Activated CD8-positive, alpha-beta memory T cell treated with anti-CD3 and anti-CD28 coated beads, Interleukin-2, amount 50 U/mL, for 24 hours (primary cell): ENCODE measurements around the gene ARID4B.
"Not testable (repeated sequence)": the region's sequence is repeated elsewhere in the genome, so short reads cannot be mapped to it uniquely, and the experiment has no call there.

Source experiments
- DNase-seq: peaks from one replicate; pipeline ENCODE4 v3.0.0-alpha.2; 2020; ENCODE audit errors: extremely low read depth

Gene ARID4B

GRCh38 chr1:235268379-235269125, 59.4 kb downstream of the ARID4B start:
- no peak for DNase-seq

DNA sequence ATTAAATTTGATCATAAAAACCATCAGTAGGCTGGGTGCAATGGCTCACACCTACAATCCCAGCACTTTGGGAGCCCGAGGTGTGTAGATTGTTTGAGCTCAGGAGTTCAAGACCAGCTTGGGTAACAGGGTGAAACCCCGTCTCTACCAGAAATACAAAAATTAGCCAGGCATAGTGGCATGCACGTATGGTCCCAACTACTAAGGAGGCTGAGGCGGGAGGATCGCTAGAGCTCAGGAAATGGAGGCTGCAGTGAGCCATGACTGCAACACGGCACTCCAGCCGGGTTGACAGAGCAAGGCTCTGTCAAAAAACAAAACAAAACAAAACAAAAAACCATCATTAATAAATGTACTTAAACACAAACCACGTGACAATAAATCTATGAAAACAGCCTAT, 61.0 kb downstream of the ARID4B start:
- DNase-seq, result no peak

DNA sequence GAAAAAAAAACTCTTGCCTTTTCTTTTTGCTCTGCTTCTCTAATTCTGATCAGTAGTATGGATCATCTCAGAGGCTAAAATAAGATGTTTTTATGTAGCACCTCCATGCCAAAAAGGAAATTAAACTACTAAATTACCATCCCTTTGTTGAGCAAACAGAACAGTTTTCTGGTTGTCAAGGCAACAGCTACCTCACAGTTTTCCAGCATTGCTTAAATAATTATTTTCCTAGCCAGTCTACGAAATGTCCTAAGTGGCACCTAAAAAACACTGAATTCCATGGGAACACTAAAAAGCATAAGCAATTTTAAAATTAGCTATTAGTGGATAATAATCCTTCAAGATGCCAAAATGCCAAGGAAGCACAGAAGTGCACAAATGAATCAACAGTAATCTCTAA, 61.7 kb downstream of the ARID4B start:
- DNase-seq, result no peak

GRCh38 chr1:235265900-235266299, 62.1 kb downstream of the ARID4B start:
- no peak for DNase-seq

DNA sequence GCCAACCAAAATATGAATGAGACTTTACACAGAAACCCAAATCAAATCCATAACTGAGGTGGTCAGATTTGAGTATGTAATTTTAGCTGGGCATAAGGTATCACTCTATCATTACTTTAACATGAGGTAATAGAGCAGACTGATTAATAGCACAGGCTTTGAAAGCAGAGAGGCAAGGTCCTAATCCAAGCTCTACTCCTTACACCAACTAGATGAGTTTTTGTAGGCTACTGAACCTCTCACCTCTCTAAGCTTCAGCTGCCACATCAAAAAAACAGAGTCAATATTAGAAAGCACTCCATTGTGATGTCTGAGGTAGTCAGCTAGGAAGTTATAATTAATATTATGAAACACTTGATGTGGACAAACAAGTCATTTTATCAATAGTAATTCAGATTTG, 63.7 kb downstream of the ARID4B start:
- no peak for DNase-seq

DNA sequence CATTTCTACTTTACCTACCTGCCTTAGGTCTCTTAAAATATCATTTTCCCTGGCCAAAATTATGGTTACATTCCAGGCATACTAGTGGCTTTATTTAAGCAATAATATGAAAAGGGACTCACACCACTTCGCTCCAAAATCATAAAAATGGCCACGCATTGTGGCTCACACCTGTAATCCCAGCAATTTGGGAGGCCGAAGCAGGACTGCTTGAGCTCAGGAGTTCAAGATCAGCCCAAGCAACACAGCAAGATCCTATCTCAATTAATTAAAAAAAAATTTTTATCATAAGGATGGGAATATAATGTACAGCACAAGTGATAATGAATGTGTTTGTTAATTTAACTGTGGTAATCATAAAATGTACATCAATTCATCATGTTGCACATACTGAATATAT, 65.4 kb downstream of the ARID4B start:
- DNase-seq, result no peak

DNA sequence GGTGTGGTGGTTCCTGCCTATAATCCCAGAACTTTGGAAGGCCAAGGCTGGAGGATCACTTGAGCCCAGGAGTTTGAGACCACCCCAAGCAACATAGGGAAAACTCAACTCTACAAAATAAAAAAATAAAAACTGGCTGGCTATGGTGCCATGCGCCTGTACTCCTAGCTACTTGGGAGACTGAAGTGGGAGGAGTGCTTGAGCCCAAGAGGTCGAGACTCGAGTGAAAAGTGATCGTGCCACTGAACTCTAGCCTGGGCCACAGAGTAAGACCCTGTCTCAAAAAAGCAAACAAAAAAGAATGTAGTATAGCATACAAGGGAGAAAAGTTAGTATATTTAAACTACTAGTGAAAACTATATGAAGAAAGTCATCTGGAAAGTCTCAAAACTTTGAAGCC, 66.7 kb downstream of the ARID4B start:
- no peak for DNase-seq

DNA sequence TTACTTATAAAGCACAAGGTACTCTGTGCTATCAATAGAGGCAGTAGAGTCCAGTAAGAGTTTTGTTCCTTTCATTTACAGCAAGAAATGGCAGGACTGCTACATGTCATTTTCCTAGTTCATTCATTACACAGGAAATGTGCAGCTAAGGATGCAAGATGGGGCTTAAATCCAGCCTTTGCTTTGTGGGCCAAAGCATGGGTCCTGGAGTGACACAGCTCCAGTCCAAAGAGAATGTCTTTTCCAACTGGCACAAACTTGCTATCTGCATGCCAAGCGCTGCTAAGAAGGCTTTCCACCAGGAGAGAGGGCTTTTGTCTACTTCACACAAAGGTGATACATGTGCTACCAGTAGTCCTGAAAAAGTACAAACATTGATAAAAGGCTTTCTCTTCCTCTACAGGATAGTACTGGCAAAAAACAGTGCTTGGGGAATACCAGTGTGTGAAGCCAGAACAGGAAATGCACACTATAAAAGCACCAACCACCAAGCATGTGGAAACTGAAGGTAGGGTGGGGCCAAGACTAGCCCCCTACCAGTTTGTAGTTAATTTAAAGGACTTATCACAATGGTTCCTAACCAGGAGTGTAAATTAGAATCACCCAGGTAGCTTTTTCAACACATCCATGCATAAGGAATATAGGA, 68.7 kb downstream of the ARID4B start:
- no peak for DNase-seq

GRCh38 chr1:235258068-235258467, 69.9 kb downstream of the ARID4B start:
- not testable (repeated sequence) for DNase-seq

- DNase-seq, result no peak
Measured at GRCh38 chr1:235254721-235255120, 73.3 kb downstream of the ARID4B start.

GRCh38 chr1:235253219-235253962, 74.6 kb downstream of the ARID4B start:
- DNase-seq, result no peak

DNA sequence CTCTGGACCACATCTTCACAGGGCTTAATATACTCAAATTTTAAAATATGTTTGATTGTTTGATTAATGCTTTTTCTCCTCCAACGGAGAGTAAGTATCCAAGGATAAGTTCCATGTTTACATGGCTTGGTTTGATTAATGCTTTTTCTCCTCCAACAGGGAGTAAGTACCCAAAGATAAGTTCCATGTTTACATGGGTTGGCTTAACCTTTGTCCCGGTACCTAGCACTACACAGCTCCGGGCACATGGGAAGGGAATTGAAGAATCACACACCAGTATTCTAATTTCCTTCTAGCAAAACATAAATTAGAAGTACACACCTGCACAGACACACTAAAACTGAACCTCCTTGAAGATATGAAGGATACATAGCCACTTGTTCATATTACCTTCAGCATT, 77.5 kb downstream of the ARID4B start:
- DNase-seq, result no peak

GRCh38 chr1:235246022-235246948, 81.7 kb downstream of the ARID4B start:
- DNase-seq, result no peak

- DNase-seq, result no peak
Measured at GRCh38 chr1:235244974-235245592, 82.9 kb downstream of the ARID4B start.

GRCh38 chr1:235240960-235241359, 87.0 kb downstream of the ARID4B start:
- no peak for DNase-seq

DNA sequence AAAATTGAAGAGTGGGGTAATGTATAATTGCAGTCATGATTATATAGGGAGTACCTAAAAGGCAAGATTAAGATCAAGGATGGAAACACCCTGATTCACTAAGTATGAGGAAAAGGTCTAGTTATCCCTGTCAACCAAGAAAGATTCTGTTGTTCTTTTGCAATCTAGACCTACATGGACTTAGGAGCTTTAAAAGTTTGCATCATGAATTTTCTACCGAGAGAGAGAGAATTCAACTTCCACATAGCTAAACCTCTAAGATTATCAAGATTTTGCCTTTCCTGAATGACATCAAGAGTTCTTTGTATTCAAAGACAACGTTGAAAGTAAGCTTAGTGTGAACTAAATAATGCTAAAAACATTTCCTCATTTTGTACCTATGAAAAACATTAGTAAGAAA, 88.1 kb downstream of the ARID4B start:
- DNase-seq, result no peak

DNA sequence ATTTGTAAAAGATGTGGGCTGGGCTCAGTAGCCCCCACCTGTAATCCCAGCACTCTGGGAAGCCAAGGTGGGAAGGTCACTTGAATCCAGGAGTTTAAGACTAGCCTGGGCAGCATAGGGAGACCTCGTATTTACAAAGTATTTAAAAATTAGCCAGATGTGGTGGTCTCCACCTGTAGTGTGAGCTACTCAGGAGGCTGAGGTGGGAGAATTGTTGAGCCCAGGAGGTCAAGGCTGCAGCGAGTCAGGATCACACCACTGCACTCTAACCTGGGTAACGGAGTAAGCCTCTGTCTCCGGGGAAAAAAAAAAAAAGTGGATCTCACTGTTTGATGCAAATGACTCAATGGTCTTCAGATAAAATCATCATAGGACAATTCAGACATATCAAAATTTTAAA, 89.4 kb downstream of the ARID4B start:
- no peak for DNase-seq

DNA sequence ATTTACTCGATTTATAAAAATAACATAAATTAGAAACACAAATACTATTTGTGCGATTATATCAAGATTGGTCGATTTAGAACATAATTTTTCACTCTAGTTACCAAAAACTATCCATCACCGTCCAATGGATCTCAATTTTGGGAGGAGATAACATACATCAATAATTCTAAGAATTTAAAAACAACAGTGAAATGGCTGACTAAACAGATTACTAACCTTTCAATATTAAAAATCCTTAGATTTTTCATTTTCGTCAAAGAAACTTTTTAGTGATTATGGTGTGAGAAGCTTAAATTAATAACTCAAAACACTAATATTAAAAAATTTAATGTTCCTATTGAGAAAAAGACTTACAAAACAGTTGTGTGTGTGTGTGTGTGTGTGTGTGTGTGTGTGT, 91.9 kb downstream of the ARID4B start:
- DNase-seq, result no peak

DNA sequence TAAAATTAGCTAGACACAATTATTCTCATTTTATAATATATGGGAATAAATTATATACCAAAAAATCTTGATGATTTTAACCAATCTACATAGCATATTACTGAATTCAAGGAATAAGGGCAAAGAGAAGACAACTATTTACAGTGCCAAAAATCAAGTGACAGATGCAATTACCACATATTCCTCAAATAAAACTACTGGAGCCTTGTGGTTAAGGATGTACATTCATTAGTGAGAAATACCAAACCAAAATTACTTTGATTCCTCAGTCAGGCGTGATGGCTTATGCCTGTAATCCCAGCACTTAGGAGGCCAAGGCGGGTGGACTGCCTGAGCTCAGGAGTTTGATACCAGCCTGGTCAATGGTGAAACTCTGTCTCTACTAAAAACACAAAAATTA, 98.1 kb downstream of the ARID4B start:
- no peak for DNase-seq

DNA sequence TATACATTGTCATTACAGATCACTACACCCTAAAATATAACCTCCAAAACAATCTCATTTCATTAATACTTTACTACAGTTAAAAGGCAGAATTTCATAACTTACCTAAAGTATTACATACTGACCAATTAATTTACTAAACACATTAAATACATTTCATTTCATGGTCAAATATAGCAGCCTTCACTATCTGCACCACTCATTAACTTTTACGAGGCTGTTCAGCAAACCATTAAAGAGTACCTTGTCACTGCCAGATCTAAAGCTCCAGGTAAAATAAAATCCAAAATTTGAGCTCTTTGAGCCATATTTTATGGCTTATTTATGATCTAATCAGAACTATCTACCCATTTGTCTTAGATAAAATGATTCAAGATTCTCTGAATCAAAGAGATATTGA, 100.6 kb downstream of the ARID4B start:
- no peak for DNase-seq

DNA sequence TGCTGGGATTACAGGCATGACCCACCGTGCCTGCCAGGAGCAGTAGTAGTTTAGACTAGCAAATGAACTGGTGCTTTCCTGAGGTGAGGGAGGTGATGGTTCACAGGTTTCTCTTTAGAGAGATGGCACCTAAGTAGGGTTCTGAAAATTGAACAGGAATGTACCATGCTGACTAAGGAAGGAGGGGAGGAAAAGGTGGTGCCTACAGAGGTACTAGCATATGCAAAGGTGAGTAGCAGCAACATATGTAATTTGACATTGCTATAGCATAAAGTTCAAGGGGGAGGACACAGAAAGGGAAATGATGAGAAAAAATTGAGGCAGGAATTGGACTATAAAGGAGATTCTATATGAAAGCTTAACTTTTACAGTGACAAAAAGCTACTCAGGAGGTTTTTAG, 101.0 kb downstream of the ARID4B start:
- no peak for DNase-seq
